Measurements from ENCODE around the gene NDST3.

GRCh38 chr4:118224243-118224829 lies 190.1 kb downstream of the NDST3 start:
- TF ChIP-seq CTCF (IDR thresholded peaks at IDR 0.05) (peak; percentile 7 to 44 (median 29)), POLR2A (IDR thresholded peaks at IDR 0.05) (no peak)
